Measurements from ENCODE around the gene CARD11.

CARD11 gene

DNA sequence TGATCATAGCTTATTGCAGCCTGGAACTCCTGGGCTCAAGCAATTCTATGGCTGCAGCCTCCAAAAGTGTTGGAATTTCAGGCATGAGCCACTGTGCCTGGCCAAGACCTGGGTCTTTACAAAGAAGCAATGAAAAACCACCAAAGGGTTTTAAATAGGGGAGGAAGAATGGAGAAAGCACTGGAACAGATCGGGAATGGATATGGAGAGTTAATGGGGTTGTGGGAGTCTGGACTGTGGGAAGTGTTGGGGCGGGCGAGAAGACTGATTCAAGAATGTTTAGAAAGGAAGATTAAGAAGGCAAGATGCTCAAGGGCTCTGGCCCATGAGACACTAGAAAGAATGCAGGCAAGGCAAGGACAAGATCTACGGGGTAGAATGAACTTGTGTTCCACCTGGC is 98.5 kb downstream of the CARD11 start:
- Histone ChIP-seq H3K36me3 (no peaks in the 10 kb centered on the region), H3K4me3 (ENCODE audit: low read depth in 1 of 2, low read length in 1 of 2) (no peak overlapping the region), H3K4me1 (ENCODE audit: control insufficient read depth in 1 of 2, insufficient read depth in 1 of 2, low read depth in 1 of 2, low read length in 1 of 2) (peaks cover 16 to 21% of the 10 kb centered on the region in 2 experiments), H3K9me3 (no peaks in the 10 kb centered on the region), H3K27ac (no peak overlapping the region), H3K27me3 (no peaks in the 10 kb centered on the region)
- TF ChIP-seq, protein P1, sequence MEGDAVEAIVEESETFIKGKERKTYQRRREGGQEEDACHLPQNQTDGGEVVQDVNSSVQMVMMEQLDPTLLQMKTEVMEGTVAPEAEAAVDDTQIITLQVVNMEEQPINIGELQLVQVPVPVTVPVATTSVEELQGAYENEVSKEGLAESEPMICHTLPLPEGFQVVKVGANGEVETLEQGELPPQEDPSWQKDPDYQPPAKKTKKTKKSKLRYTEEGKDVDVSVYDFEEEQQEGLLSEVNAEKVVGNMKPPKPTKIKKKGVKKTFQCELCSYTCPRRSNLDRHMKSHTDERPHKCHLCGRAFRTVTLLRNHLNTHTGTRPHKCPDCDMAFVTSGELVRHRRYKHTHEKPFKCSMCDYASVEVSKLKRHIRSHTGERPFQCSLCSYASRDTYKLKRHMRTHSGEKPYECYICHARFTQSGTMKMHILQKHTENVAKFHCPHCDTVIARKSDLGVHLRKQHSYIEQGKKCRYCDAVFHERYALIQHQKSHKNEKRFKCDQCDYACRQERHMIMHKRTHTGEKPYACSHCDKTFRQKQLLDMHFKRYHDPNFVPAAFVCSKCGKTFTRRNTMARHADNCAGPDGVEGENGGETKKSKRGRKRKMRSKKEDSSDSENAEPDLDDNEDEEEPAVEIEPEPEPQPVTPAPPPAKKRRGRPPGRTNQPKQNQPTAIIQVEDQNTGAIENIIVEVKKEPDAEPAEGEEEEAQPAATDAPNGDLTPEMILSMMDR (IDR thresholded peaks at IDR 0.05) = no peak

DNA sequence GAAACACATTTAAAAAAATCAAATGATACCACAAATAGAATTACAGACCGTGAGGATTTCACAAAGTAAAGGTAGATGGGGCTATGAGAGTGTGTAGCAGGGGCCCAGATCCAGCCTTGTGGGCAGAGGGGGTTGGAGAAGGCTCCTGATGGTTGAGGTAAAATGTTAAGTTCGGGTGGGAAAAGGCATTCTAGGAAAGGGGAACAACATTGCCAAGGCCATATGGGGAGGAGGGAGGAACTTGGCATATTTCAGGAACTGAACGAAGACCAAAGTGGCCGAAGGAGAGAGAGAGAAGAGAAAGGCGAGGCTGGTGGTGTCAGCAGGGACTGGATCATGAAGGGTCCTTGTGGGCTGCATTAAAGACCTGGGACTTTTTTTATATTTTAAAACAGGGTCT is 98.9 kb downstream of the CARD11 start:
- Histone ChIP-seq H3K27ac (no peak overlapping the region), H3K36me3 (no peaks in the 10 kb centered on the region), H3K9me3 (no peaks in the 10 kb centered on the region), H3K27me3 (peaks cover 4% of the 10 kb centered on the region), H3K4me1 (ENCODE audit: control insufficient read depth in 1 of 2, insufficient read depth in 1 of 2, low read depth in 1 of 2, low read length in 1 of 2) (peaks cover 14 to 21% of the 10 kb centered on the region in 2 experiments), H3K4me3 (ENCODE audit: low read depth in 1 of 2, low read length in 1 of 2) (no peak overlapping the region)
- TF ChIP-seq, protein P1 (IDR thresholded peaks at IDR 0.05) = no peak

DNA sequence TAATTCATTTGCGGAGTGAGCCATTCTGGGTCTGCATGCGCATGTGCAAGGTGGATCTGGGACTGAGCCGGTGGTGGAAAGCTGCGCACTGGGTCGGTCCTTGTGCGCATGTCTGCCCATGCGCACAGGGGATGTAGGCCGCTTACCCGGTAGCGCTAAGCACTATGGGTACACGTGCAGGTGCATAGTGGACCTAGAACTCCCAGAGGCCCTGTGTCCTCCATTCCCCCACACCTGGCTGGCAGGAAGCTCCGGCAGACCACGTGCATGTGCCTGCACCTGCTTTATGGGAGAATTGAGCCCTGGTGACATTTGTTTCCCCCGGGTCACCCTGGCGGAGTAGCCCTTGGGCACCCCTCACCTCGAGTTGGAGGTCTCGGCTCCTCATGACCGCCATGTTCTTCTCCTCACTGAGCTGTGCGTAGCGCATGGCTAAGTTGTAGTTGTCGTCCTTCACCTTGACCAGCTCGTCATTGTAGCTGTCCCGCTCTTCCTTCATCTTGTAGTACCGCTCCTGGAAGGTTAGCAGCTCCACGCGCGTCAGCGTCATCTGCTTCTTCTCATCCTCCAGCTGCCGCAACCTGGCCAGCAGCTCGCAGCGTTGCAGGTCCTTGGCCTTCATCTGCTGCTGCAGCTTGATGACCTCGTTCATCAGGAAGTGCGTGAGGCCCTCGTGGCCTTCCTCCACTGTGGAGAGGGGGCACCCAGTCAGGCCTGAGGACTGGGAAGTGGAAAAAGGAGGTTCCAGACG is 99.6 kb downstream of the CARD11 start:
- Histone ChIP-seq H3K36me3 (no peaks in the 10 kb centered on the region), H3K27me3 (peaks cover 11% of the 10 kb centered on the region), H3K9me3 (no peaks in the 10 kb centered on the region), H3K4me1 (ENCODE audit: control insufficient read depth in 1 of 2, insufficient read depth in 1 of 2, low read depth in 1 of 2, low read length in 1 of 2) (peaks cover 14 to 21% of the 10 kb centered on the region in 2 experiments), H3K27ac (no peak overlapping the region), H3K4me3 (ENCODE audit: low read depth in 1 of 2, low read length in 1 of 2) (no peak overlapping the region)
- TF ChIP-seq, protein P1 (IDR thresholded peaks at IDR 0.05) = no peak

DNA sequence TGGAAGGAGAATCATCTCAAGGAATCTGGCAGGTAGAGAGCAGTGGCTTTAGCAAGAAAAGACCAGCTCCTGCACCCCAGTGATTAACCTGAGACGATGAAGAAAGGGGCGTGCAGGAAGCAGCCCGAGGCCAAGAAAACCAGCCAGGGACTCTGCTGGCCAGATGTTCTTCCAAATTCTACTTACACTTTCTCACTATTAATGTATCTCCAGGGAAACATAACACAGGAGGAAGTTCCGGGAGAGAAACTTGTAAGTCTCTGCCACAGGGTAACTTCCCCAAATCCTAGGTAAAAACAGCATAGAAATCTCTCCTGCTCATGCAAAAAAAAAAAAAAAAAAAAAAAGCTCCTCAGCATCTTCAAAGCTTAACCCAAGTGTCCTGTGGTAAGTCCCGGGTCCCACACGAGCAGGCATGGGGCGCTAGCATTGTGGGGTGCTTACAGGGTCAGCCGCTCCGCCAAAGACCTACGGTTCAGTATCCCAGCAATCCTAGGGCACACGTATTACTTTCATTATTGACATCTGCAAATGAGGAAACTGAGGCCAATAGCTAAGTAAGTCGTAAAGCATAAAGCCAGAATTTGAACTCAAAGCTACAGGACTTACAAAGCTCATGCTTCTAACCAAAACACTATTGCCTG is 102.3 kb downstream of the CARD11 start:
- Histone ChIP-seq H3K36me3 (no peaks in the 10 kb centered on the region), H3K9me3 (no peaks in the 10 kb centered on the region), H3K27me3 (peaks cover 18% of the 10 kb centered on the region), H3K4me3 (ENCODE audit: low read depth in 1 of 2, low read length in 1 of 2) (no peak overlapping the region), H3K4me1 (ENCODE audit: control insufficient read depth in 1 of 2, insufficient read depth in 1 of 2, low read depth in 1 of 2, low read length in 1 of 2) (peaks cover 3 to 8% of the 10 kb centered on the region in 2 experiments), H3K27ac (no peak overlapping the region)
- TF ChIP-seq, protein P1 (IDR thresholded peaks at IDR 0.05) = no peak

DNA sequence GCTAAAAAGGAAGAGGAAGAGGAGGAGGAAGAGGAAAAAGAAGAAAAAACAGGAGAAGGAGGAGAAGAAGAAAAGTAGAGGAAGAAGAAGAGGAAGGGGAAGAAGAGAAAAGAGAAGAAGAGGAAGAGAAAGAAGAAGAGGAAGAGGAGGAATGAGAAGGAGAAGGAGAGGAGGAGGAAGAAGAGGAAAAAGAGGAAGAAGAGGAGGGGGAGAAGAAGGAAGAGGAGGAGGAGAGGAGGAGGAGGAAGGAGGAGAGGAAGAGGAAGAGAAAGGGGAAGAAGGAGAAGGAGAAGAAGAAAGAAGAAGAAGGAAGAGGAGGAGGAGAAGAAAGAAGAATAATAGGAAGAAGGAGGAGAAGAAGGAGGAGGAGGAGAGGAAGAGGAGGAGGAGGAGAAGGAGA is 103.2 kb downstream of the CARD11 start:
- H3K4me1 ChIP-seq (ENCODE audit: control insufficient read depth in 1 of 2, insufficient read depth in 1 of 2, low read depth in 1 of 2, low read length in 1 of 2) = peaks cover 3 to 5% of the 10 kb centered on the region in 2 experiments
- peaks cover 18% of the 10 kb centered on the region for H3K27me3 ChIP-seq
- H3K36me3 ChIP-seq = no peaks in the 10 kb centered on the region
- TF ChIP-seq, protein P1 (IDR thresholded peaks at IDR 0.05) = no peak
- no peaks in the 10 kb centered on the region for H3K9me3 ChIP-seq
- H3K4me3 ChIP-seq (ENCODE audit: low read depth in 1 of 2, low read length in 1 of 2) = no peak overlapping the region
- no peak overlapping the region for H3K27ac ChIP-seq
